SH-SY5Y (cell line): ENCODE measurements around the gene PSEN1.

Experiments used
- GATA2 ChIP-seq: IDR thresholded peaks from 2 replicates; pipeline ENCODE4 v1.6.1; 2011; ENCODE audit warnings: mild to moderate bottlenecking, low read depth, low read length
- GATA3 ChIP-seq: IDR thresholded peaks from 2 replicates; pipeline ENCODE4 v1.6.1; 2011; ENCODE audit warnings: low read depth, mild to moderate bottlenecking, low read length, moderate library complexity

DNA sequence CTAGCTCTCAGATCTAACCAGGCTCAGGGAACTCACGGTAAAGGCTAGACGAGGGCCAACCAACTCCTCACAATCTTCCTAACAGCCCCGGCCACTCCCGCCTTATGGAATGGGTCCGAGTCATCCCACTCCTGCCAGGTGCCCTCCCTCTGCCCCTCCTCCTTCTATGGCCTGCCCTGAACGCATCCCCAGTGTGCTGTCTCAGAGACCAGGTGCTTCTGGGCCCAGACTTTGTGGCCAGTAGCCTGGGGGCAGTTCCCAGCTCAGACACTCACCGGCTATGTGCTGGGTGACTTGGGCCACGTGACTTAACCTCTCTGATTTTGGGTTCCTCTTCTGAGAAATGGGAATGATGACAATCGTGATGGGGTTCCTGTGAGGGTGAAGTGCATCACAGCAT is 123.5 kb downstream of the PSEN1 start:
- TF ChIP-seq GATA2 (no peak), GATA3 (no peak)
